MCF 10A (cell line): Measurements from ENCODE around the gene ZBTB5. TPM values are rescaled to one million over a fixed set of nuclear protein-coding genes. Genes with fewer than 3 reads are reported as not detected.
"Not testable (repeated sequence)": the region's sequence is repeated elsewhere in the genome, so short reads cannot be mapped to it uniquely, and the experiment has no call there.

ENCODE experiments used
- BruUV-seq: library from RNA; stranded (reverse); fragments of 400-500 nt; replicated peaks from 2 replicates; lab custom pipeline; 2021; lab: Mats Ljungman, UMichigan
- CTCF ChIA-PET: fragments of 300-600 bp; sonication (Branson Sonifier 250); formaldehyde crosslinking; extraction: SDS; loops from one replicate; lab custom pipeline; 2021; ENCODE audit warnings: antibody characterized with exemption, inconsistent platforms; lab: Yijun Ruan, JAX
- POLR2A ChIA-PET: fragments of 300-600, 350-650 bp; sonication (Branson Sonifier 250); formaldehyde crosslinking; extraction: SDS; loops from one replicate; lab custom pipeline; 2020; ENCODE audit warnings: antibody characterized with exemption, inconsistent platforms; lab: Yijun Ruan, JAX
- DNase-seq: peaks from one replicate; pipeline ENCODE4 v3.0.0-alpha.2; 2018; ENCODE audit not compliant: unreplicated experiment
- H3K27ac Mint-ChIP-seq: one replicate; pipeline ENCODE4 v1.8.0; 2022; ENCODE audit warnings: mild to moderate bottlenecking, low read depth, mixed read lengths; ENCODE audit not compliant: unreplicated experiment
- H3K27me3 Mint-ChIP-seq: one replicate; pipeline ENCODE4 v1.8.0; 2022; ENCODE audit warnings: mixed read lengths; ENCODE audit not compliant: insufficient read depth, unreplicated experiment
- H3K36me3 Mint-ChIP-seq: one replicate; pipeline ENCODE4 v1.8.0; 2022; ENCODE audit warnings: mild to moderate bottlenecking, moderate library complexity, mixed read lengths; ENCODE audit not compliant: insufficient read depth, unreplicated experiment
- H3K4me1 Mint-ChIP-seq: one replicate; pipeline ENCODE4 v1.8.0; 2022; ENCODE audit warnings: mixed read lengths; ENCODE audit not compliant: insufficient read depth, unreplicated experiment
- H3K4me3 Mint-ChIP-seq: one replicate; pipeline ENCODE4 v1.8.0; 2022; ENCODE audit warnings: mild to moderate bottlenecking, moderate library complexity, mixed read lengths; ENCODE audit not compliant: unreplicated experiment
- H3K9me3 Mint-ChIP-seq: one replicate; pipeline ENCODE4 v1.8.0; 2022; ENCODE audit warnings: mixed read lengths; ENCODE audit not compliant: unreplicated experiment
- CTCF ChIP-seq: fragments of 200-600 bp; IDR thresholded peaks from one replicate; pipeline ENCODE4 v1.8.0; 2022; ENCODE audit warnings: antibody characterized with exemption, mild to moderate bottlenecking; ENCODE audit not compliant: unreplicated experiment
- intact Hi-C: fragments of 100-400 bp; cut with micrococcal nuclease; formaldehyde crosslinking; loops from 2 replicates; pipeline ENCODE4 v1.14.1; 2022
- total RNA-seq: library from RNA; stranded (reverse); gene quantifications from 2 replicates; pipeline ENCODE4 v1.2.3, GENCODE V29; 2022

ZBTB5 gene
- total RNA-seq, 1 experiment from 2014 or later, result 9.0 TPM

DNA sequence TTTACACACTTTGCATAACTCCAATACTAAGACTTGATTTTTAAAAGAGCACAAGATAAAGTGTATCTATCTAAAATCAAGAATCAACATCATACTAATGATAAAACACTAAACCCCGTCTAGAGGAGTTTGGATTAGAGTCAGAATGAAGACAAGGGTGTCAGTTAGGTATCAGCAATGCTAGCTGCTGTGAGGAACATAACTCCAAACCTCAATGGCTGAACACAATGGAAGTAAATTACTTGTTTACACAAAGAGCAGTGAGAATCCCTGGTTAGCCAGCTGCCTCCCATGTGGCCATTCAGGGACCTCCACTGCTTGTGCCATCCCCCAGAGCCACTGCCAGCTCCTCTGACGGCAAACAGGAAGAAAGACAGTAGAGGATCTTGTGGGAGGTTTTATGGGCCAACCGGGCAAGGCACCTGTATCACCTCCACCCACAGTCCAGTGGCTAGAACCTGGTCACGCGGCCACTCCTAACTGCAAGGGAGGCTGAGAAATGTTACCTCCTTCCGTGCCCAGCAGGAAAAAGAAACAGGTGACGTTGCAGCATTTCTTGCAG lies 66.7 kb downstream of the ZBTB5 start:
- no peak overlapping the region for H3K27ac Mint-ChIP-seq
- H3K4me1 Mint-ChIP-seq, result no peaks in the 10 kb centered on the region
- H3K27me3 Mint-ChIP-seq, result peaks cover 21% of the 10 kb centered on the region
- ChIA-PET POLR2A (interaction anchor here (0.7 to 0.8 kb wide), 2 partner anchors 12 to 68 kb away, joined by 3 to 6 read pairs; no protein-coding TSS in a partner anchor), CTCF (interaction anchor here (1.5 kb wide), 1 partner anchor 9 kb away, joined by 4 read pairs; no protein-coding TSS in a partner anchor)
- no peaks in the 10 kb centered on the region for H3K9me3 Mint-ChIP-seq
- intact Hi-C loops, result no loop called here
- BruUV-seq, result no TSS peak
- H3K4me3 Mint-ChIP-seq, result no peak overlapping the region
- no peak for TF ChIP-seq CTCF
- no peak for DNase-seq
- no peaks in the 10 kb centered on the region for H3K36me3 Mint-ChIP-seq

DNA sequence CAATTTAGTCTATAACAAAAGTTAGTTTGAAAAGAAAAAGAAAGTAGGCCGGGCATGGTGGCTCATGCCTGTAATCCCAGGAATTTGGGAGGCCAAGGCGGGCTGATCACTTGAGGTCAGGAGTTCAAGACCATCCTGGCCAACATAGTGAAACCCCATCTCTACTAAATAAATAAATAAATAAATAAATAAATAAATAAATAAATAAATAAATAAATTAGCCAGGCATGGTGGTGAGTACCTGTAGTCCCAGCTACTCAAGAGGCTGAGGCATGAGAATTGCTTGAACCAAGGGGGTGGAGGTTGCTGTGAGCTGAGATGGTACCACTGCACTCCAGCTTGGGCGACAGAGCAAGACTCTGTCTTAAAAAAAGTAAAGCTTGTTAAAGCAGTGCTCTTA lies 67.3 kb downstream of the ZBTB5 start:
- H3K4me1 Mint-ChIP-seq, intact Hi-C loops, H3K27ac Mint-ChIP-seq, H3K9me3 Mint-ChIP-seq, H3K36me3 Mint-ChIP-seq, H3K4me3 Mint-ChIP-seq, DNase-seq, BruUV-seq: not testable (repeated sequence)
- peaks cover 21% of the 10 kb centered on the region for H3K27me3 Mint-ChIP-seq
- ChIA-PET POLR2A (interaction anchor here (0.7 to 0.8 kb wide), 2 partner anchors 13 to 68 kb away, joined by 3 to 6 read pairs; no protein-coding TSS in a partner anchor), CTCF (interaction anchor here (0.6 to 1.5 kb wide), 2 partner anchors 10 to 14 kb away, joined by 3 to 4 read pairs; no protein-coding TSS in a partner anchor)

GRCh38 chr9:37395663-37396062 lies 69.6 kb downstream of the ZBTB5 start:
- no peak overlapping the region for H3K4me3 Mint-ChIP-seq
- ChIA-PET CTCF (interaction anchor here (0.6 to 2.0 kb wide), 5 partner anchors 12 to 953 kb away, joined by 3 to 10 read pairs (median 4); no protein-coding TSS in a partner anchor), POLR2A (no interaction called here)
- TF ChIP-seq CTCF, result no peak
- BruUV-seq, result no TSS peak
- no peak overlapping the region for H3K27ac Mint-ChIP-seq
- peaks cover 11% of the 10 kb centered on the region for H3K27me3 Mint-ChIP-seq
- DNase-seq, result no peak
- intact Hi-C loops, result no loop called here
- H3K36me3 Mint-ChIP-seq, result no peaks in the 10 kb centered on the region
- no peaks in the 10 kb centered on the region for H3K9me3 Mint-ChIP-seq
- no peaks in the 10 kb centered on the region for H3K4me1 Mint-ChIP-seq

DNA sequence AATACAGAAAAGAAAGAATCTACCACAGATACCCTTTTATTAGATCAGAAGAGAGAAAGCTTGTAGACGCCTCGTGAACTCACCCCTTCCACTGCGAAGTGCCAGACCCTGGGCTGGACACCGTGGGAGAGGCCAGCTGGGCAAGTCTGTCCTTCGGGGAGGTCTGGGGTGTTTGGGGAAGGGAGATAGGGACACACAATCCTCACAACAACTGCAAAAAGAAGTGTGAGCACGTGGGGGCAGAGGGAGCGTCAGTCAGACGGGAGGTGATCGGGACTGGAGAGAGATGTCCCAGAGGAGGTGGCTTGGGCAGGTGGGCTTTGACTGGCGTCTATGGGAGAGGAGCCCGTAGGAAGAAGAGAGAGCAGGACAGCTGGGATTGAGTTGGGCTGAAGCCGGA lies 70.0 kb downstream of the ZBTB5 start:
- Mint-ChIP-seq H3K4me1 (no peaks in the 10 kb centered on the region), H3K27ac (no peak overlapping the region), H3K36me3 (no peaks in the 10 kb centered on the region), H3K4me3 (no peak overlapping the region), H3K9me3 (no peaks in the 10 kb centered on the region), H3K27me3 (peaks cover 11% of the 10 kb centered on the region)
- ChIA-PET CTCF (interaction anchor here (1.2 to 2.0 kb wide), 2 partner anchors 12 to 16 kb away, joined by 3 to 10 read pairs; no protein-coding TSS in a partner anchor), POLR2A (no interaction called here)
- intact Hi-C loops, result no loop called here
- TF ChIP-seq CTCF, result no peak
- DNase-seq, result no peak
- no TSS peak for BruUV-seq
